Fibroblast of lung (primary cell): ENCODE results near the gene FBXL17. TPM values are rescaled to one million over a fixed set of nuclear protein-coding genes. Genes with fewer than 3 reads are reported as not detected.
A peak's percentile ranks its signal among the peaks of the same experiment; 100 is the strongest.

ENCODE experiments used
- DNase-seq, 2 donors: peaks; one replicate each; pipeline versions ENCODE4 v3.0.0 to v3.0.0-alpha.2; 2010; ENCODE audit warnings: low read depth in 2 of 2
- H2AFZ ChIP-seq: 2 replicates; pipeline ENCODE4 v1.5.1; 2012; ENCODE audit warnings: low read length, control low read depth, inconsistent platforms
- H3K27ac ChIP-seq: 2 replicates; pipeline ENCODE4 v1.5.1; 2011; ENCODE audit warnings: low read length, control low read depth; ENCODE audit not compliant: insufficient read depth
- H3K27me3 ChIP-seq: 2 replicates; pipeline ENCODE4 v1.5.1; 2011; ENCODE audit warnings: mild to moderate bottlenecking, low read length; ENCODE audit not compliant: control insufficient read depth, insufficient read depth
- H3K36me3 ChIP-seq: 2 replicates; pipeline ENCODE4 v1.5.1; 2011; ENCODE audit warnings: low read length; ENCODE audit not compliant: control insufficient read depth, insufficient read depth
- H3K4me1 ChIP-seq: 2 replicates; pipeline ENCODE4 v1.5.1; 2011; ENCODE audit warnings: low read length; ENCODE audit not compliant: control insufficient read depth, insufficient read depth; ENCODE audit errors: extremely low read depth
- H3K4me2 ChIP-seq: 2 replicates; pipeline ENCODE4 v1.5.1; 2011; ENCODE audit warnings: low read length, control low read depth; ENCODE audit not compliant: insufficient read depth; ENCODE audit errors: extremely low read depth
- H3K4me3 ChIP-seq, 4 experiments: fragments of 200-600 bp in 1 of 4; sonication (generic) in 1 of 4; replicated peaks in 1 of 4; 2 replicates each; pipeline ENCODE4 v1.5.1; 2011 to 2016; ENCODE audit warnings: low read length in 4 of 4, low read depth in 3 of 4, mild to moderate bottlenecking in 3 of 4, control low read depth in 2 of 4, inconsistent platforms in 1 of 4, mixed read lengths in 1 of 4; ENCODE audit not compliant: insufficient read depth in 1 of 4; ENCODE audit errors: control extremely low read depth in 1 of 4
- H3K79me2 ChIP-seq: 2 replicates; pipeline ENCODE4 v1.5.1; 2012; ENCODE audit warnings: mild to moderate bottlenecking, low read length, inconsistent platforms; ENCODE audit not compliant: control insufficient read depth, insufficient read depth
- H3K9ac ChIP-seq: 2 replicates; pipeline ENCODE4 v1.5.1; 2011; ENCODE audit warnings: mild to moderate bottlenecking, low read length, control low read depth; ENCODE audit not compliant: insufficient read depth
- H3K9me3 ChIP-seq: 2 replicates; pipeline ENCODE4 v1.5.1; 2012; ENCODE audit warnings: low read depth, low read length; ENCODE audit not compliant: control insufficient read depth, insufficient read depth
- H4K20me1 ChIP-seq: 2 replicates; pipeline ENCODE4 v1.5.1; 2011; ENCODE audit warnings: low read length; ENCODE audit not compliant: control insufficient read depth, insufficient read depth; ENCODE audit errors: extremely low read depth
- CTCF ChIP-seq, 2 donors: IDR thresholded peaks in 1 of 2; conservative IDR thresholded peaks in 1 of 2; 1 replicate in 1 of 2; 2 replicates in 1 of 2; pipeline ENCODE4 v1.5.1; 2011 to 2012; ENCODE audit warnings: low read length in 2 of 2, control low read depth in 1 of 2, inconsistent platforms in 1 of 2, low read depth in 1 of 2, mild to moderate bottlenecking in 1 of 2
- EZH2 ChIP-seq: IDR thresholded peaks from 2 replicates; pipeline ENCODE4 v1.5.1; 2012; ENCODE audit warnings: low read length, control low read depth, mild to moderate bottlenecking; ENCODE audit errors: missing control alignments
- polyA plus RNA-seq, 2 donors: library from polyadenylated mRNA; depleted of rRNA in 1 of 2; stranded (reverse) in 1 of 2; unstranded in 1 of 2; fragments of >200 nt; gene quantifications; 2 replicates each; pipeline ENCODE4 v1.2.1, GENCODE V29; 2011 to 2012; ENCODE audit warnings: missing spikeins in 1 of 2
- total RNA-seq: library from RNA; depleted of rRNA; stranded (reverse); fragments of >200 nt; gene quantifications from 2 replicates; pipeline ENCODE4 v1.2.1, GENCODE V29; 2014

FBXL17 gene
- total and polyA plus RNA-seq, 2 donors (not counting 1 experiment from before 2014, with no cell fraction given) = 7.1 to 8.3 TPM

GRCh38 chr5:107943923-107944322 lies 438.0 kb downstream of the FBXL17 start:
- DNase-seq = no peak
- Histone ChIP-seq H3K9ac (no peak overlapping the region), H3K4me3 (no peak overlapping the region), H4K20me1 (no peaks in the 10 kb centered on the region), H3K27ac (no peak overlapping the region), H2AFZ (no peak overlapping the region), H3K4me2 (no peak overlapping the region), H3K9me3 (no peaks in the 10 kb centered on the region), H3K36me3 (no peaks in the 10 kb centered on the region), H3K4me1 (no peaks in the 10 kb centered on the region), H3K79me2 (no peaks in the 10 kb centered on the region), H3K27me3 (no peaks in the 10 kb centered on the region)
- no peak for TF ChIP-seq CTCF (conservative IDR thresholded peaks at IDR 0.05 in 1 of 2, IDR thresholded peaks at IDR 0.05 in 1 of 2; ENCODE audit: low read depth in 1 of 2, low read length in 2 of 2)
- no peak for TF ChIP-seq EZH2

- DNase-seq = no peak
- Histone ChIP-seq H3K36me3 (no peaks in the 10 kb centered on the region), H3K9ac (no peak overlapping the region)
Measured at GRCh38 chr5:107941036-107941435, 440.9 kb downstream of the FBXL17 start.

GRCh38 chr5:107937651-107938355 lies 444.1 kb downstream of the FBXL17 start:
- Histone ChIP-seq H3K4me3 (no peak overlapping the region), H3K4me2 (no peak overlapping the region), H3K27ac (no peak overlapping the region), H2AFZ (no peak overlapping the region), H3K9ac (no peak overlapping the region), H3K4me1 (no peaks in the 10 kb centered on the region), H4K20me1 (no peaks in the 10 kb centered on the region), H3K27me3 (no peaks in the 10 kb centered on the region), H3K9me3 (no peaks in the 10 kb centered on the region), H3K79me2 (no peaks in the 10 kb centered on the region), H3K36me3 (no peaks in the 10 kb centered on the region)
- TF ChIP-seq EZH2 = no peak
- TF ChIP-seq CTCF (conservative IDR thresholded peaks at IDR 0.05 in 1 of 2, IDR thresholded peaks at IDR 0.05 in 1 of 2; ENCODE audit: low read depth in 1 of 2, low read length in 2 of 2) = no peak
- DNase-seq = peak in 1 of 2 donors; percentile 12

More at GRCh38 chr5:107941036-107941435, 440.9 kb downstream of the FBXL17 start:
- no peaks in the 10 kb centered on the region for H3K4me1 ChIP-seq
- H3K27ac ChIP-seq = no peak overlapping the region
- H3K4me3 ChIP-seq = no peak overlapping the region
- no peaks in the 10 kb centered on the region for H3K79me2 ChIP-seq
- no peaks in the 10 kb centered on the region for H3K27me3 ChIP-seq
- no peaks in the 10 kb centered on the region for H4K20me1 ChIP-seq
- TF ChIP-seq EZH2 (no peak), CTCF (conservative IDR thresholded peaks at IDR 0.05 in 1 of 2, IDR thresholded peaks at IDR 0.05 in 1 of 2; ENCODE audit: low read depth in 1 of 2, low read length in 2 of 2) (no peak)
- H3K4me2 ChIP-seq = no peak overlapping the region
- H3K9me3 ChIP-seq = no peaks in the 10 kb centered on the region
- H2AFZ ChIP-seq = no peak overlapping the region
